GM18873 (cell line): Measurements from ENCODE around the gene RBM12.

ENCODE experiments used
- ATAC-seq: cut with Tn5 transposase; IDR thresholded peaks from one replicate; pipeline ENCODE4 v1.9.1; 2021; ENCODE audit warnings: mild to moderate bottlenecking, moderate library complexity, moderate number of reproducible peaks; ENCODE audit not compliant: unreplicated experiment, low FRiP score

Gene RBM12

GRCh38 chr20:35602851-35603495 lies 61.7 kb downstream of the RBM12 start:
- ATAC-seq, result no peak

- no peak for ATAC-seq
Measured at GRCh38 chr20:35601990-35602389, 62.7 kb downstream of the RBM12 start.

GRCh38 chr20:35600993-35601973 lies 63.4 kb downstream of the RBM12 start:
- no peak for ATAC-seq

DNA sequence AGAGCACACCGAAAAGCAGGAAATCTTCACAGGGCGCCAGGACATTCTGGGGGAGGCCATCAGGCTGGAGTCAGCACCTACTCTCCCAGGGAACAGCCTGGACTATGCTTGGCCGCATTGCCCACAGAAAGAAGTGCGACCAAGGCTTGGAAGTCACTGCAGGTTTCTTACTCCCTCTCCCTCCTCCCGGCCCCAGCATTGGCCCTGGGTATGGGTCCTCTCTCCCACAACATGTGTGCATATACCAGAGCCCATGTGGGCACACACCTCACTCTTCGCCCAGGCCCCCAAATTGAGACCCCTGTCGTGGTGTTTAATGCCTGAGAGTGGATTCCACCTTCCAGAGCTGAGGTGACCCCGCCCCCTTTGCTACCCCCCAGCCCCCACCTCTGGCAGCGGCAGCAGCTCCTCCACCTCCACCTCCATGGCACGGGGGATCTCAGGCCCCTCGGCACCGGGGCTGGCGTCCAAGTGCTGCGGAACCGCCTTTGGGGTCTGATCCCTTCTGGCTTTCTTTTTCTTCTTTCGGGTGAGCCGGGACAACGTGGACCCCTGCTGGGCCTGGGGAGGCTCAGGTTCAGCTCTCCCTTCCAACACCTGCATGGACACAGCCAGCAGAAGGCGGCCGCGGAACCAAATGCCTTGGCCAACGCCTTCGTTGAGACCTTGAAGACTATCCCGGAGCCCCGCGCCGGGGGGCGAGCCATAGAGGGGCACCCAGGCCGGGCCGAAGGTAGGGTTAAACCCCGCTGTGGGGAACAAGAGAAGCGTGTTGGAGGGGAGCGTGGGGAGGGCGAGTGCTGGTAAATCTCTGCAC lies 64.3 kb downstream of the RBM12 start:
- ATAC-seq, result no peak

DNA sequence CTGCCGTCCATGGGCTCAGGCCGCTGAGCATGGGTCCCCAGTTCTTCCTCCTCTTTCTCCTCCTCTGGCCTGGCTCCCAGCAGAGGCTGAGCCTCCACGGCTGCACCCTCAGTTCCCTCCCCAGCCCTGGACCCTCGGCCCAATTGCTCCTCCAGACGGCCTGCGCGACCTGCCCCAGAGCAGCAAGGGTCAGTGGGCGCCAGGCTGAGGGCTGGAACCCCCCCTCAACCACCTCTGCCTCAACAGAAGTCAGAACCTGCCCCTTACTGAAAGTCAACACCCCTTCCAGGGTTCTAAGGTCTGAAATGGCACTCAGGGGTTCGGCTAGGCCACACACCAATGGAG lies 65.0 kb downstream of the RBM12 start:
- ATAC-seq, result no peak
